GM20431 (cell line): ENCODE measurements around the gene JAZF1.

Experiments used
- in situ Hi-C: fragments of 300-500 bp; cut with MseI, MboI; formaldehyde crosslinking; loops from one replicate; pipeline ENCODE4 v1.15.0; 2020; ENCODE audit warnings: low sequenced_read_pairs; ENCODE audit not compliant: unreplicated experiment

JAZF1 gene

GRCh38 chr7:27955596-27955995 is 225.0 kb downstream of the JAZF1 start:
- in situ Hi-C loops: no loop called here

GRCh38 chr7:27955011-27955410 is 225.6 kb downstream of the JAZF1 start:
- in situ Hi-C loops: no loop called here

- in situ Hi-C loops: no loop called here
Measured at GRCh38 chr7:27953777-27954176, 226.8 kb downstream of the JAZF1 start.

GRCh38 chr7:27953361-27953760 is 227.2 kb downstream of the JAZF1 start:
- in situ Hi-C loops: no loop called here

GRCh38 chr7:27952456-27953285 is 227.9 kb downstream of the JAZF1 start:
- in situ Hi-C loops: no loop called here

- in situ Hi-C loops: no loop called here
Measured at GRCh38 chr7:27950123-27950522, 230.5 kb downstream of the JAZF1 start.

- in situ Hi-C loops: loop anchor here (25.0 kb wide), 1 partner anchor 262 kb away; no protein-coding TSS in a partner anchor
Measured at GRCh38 chr7:27948861-27949260, 231.7 kb downstream of the JAZF1 start.

GRCh38 chr7:27947586-27948278 is 232.9 kb downstream of the JAZF1 start:
- in situ Hi-C loops: loop anchor here (25.0 kb wide), 1 partner anchor 260 kb away; no protein-coding TSS in a partner anchor

GRCh38 chr7:27946351-27946750 is 234.2 kb downstream of the JAZF1 start:
- in situ Hi-C loops: loop anchor here (25.0 kb wide), 1 partner anchor 259 kb away; no protein-coding TSS in a partner anchor

GRCh38 chr7:27945058-27945795 is 235.4 kb downstream of the JAZF1 start:
- in situ Hi-C loops: loop anchor here (25.0 kb wide), 1 partner anchor 258 kb away; no protein-coding TSS in a partner anchor

- in situ Hi-C loops: loop anchor here (25.0 kb wide), 1 partner anchor 257 kb away; no protein-coding TSS in a partner anchor
Measured at GRCh38 chr7:27944643-27945042, 236.0 kb downstream of the JAZF1 start.

- in situ Hi-C loops: loop anchor here (25.0 kb wide), 1 partner anchor 256 kb away; no protein-coding TSS in a partner anchor
Measured at GRCh38 chr7:27943241-27943640, 237.4 kb downstream of the JAZF1 start.

- in situ Hi-C loops: loop anchor here (25.0 kb wide), 1 partner anchor 255 kb away; no protein-coding TSS in a partner anchor
Measured at GRCh38 chr7:27942711-27943110, 237.9 kb downstream of the JAZF1 start.

- in situ Hi-C loops: loop anchor here (25.0 kb wide), 1 partner anchor 254 kb away; no protein-coding TSS in a partner anchor
Measured at GRCh38 chr7:27941522-27941921, 239.1 kb downstream of the JAZF1 start.

- in situ Hi-C loops: loop anchor here (25.0 kb wide), 1 partner anchor 253 kb away; no protein-coding TSS in a partner anchor
Measured at GRCh38 chr7:27940341-27940740, 240.3 kb downstream of the JAZF1 start.

GRCh38 chr7:27939893-27940292 is 240.7 kb downstream of the JAZF1 start:
- in situ Hi-C loops: loop anchor here (25.0 kb wide), 1 partner anchor 253 kb away; no protein-coding TSS in a partner anchor

- in situ Hi-C loops: loop anchor here (25.0 kb wide), 1 partner anchor 249 kb away; no protein-coding TSS in a partner anchor
Measured at GRCh38 chr7:27936768-27937102, 243.9 kb downstream of the JAZF1 start.

- in situ Hi-C loops: loop anchor here (25.0 kb wide), 1 partner anchor 249 kb away; no protein-coding TSS in a partner anchor
Measured at GRCh38 chr7:27936047-27936767, 244.4 kb downstream of the JAZF1 start.
